Activated CD8-positive, alpha-beta T cell treated with anti-CD3 and anti-CD28 coated beads for 36 hours (primary cell): ENCODE data around the gene TUSC2. TPM values are rescaled to one million over a fixed set of nuclear protein-coding genes. Genes with fewer than 3 reads are reported as not detected.

Experiments
- ATAC-seq: fragments of 200-7000 bp; cut with Tn5 transposase; one replicate; pipeline ENCODE4 v1.10.0; 2021; ENCODE audit warnings: mild to moderate bottlenecking, moderate library complexity
- CTCF ChIA-PET: fragments of 350-600 bp; sonication (Branson Sonifier 250); formaldehyde crosslinking; loops from one replicate; lab custom pipeline; 2021; ENCODE audit warnings: antibody characterized with exemption; lab: Charles Lee
- POLR2A ChIA-PET: fragments of 350-600 bp; sonication (Branson Sonifier 250); formaldehyde crosslinking; loops from one replicate; lab custom pipeline; 2021; ENCODE audit warnings: antibody characterized with exemption; lab: Charles Lee
- DNase-seq: peaks from one replicate; pipeline ENCODE4 v3.0.0-alpha.2; 2020
- H3K27ac Mint-ChIP-seq: one replicate; pipeline ENCODE4 v1.8.0; 2021; ENCODE audit warnings: mild to moderate bottlenecking, mixed read lengths
- H3K27me3 Mint-ChIP-seq: one replicate; pipeline ENCODE4 v1.8.0; 2021; ENCODE audit warnings: mixed read lengths
- H3K36me3 Mint-ChIP-seq: one replicate; pipeline ENCODE4 v1.8.0; 2021; ENCODE audit warnings: low read depth, mixed read lengths
- H3K4me1 Mint-ChIP-seq: one replicate; pipeline ENCODE4 v1.8.0; 2021; ENCODE audit warnings: low read depth, mixed read lengths
- H3K4me3 Mint-ChIP-seq: one replicate; pipeline ENCODE4 v1.8.0; 2021; ENCODE audit warnings: mild to moderate bottlenecking, moderate library complexity, mixed read lengths
- H3K9me3 Mint-ChIP-seq: one replicate; pipeline ENCODE4 v1.8.0; 2021; ENCODE audit warnings: mixed read lengths
- intact Hi-C: fragments of 100-400 bp; cut with micrococcal nuclease; formaldehyde crosslinking; loops from one replicate; pipeline ENCODE4 v1.10.0; 2022
- total RNA-seq, 2 experiments: library from RNA; stranded (reverse); gene quantifications; one replicate each; pipeline ENCODE4 v1.2.3, GENCODE V29; 2021
- TF ChIP-seq, protein P1 (sequence below): fragments of 200-600 bp; IDR thresholded peaks from one replicate; pipeline ENCODE4 v1.8.0; 2022; ENCODE audit warnings: antibody characterized with exemption, mild to moderate bottlenecking

The TUSC2 gene
- total RNA-seq, 2 experiments from 2014 or later: 16.7 to 19.5 TPM

DNA sequence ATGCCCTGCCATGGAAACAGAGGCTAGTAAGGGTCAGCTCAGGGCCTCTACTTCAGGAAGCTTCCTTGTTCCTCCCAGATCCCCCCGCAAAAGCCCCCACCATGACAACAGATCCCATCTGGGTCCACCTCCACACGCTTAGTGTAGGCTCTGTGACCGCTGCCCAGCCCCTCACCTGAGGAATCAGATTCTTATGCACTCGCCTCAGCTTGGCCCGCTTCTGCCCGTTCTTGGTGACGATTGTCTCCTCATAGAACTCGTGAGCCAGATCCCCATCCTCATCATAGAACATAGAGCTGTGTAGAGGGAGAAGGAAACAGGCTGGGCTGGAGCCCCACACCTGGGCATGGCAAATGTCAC, 1.9 kb downstream of the TUSC2 start:
- DNase-seq: no peak
- H3K36me3 Mint-ChIP-seq: peaks cover 13% of the 10 kb centered on the region
- intact Hi-C loops: no loop called here
- no peaks in the 10 kb centered on the region for H3K27me3 Mint-ChIP-seq
- H3K27ac Mint-ChIP-seq: no peak overlapping the region
- H3K4me3 Mint-ChIP-seq: peak overlapping the region; percentile 19
- TF ChIP-seq, protein P1, sequence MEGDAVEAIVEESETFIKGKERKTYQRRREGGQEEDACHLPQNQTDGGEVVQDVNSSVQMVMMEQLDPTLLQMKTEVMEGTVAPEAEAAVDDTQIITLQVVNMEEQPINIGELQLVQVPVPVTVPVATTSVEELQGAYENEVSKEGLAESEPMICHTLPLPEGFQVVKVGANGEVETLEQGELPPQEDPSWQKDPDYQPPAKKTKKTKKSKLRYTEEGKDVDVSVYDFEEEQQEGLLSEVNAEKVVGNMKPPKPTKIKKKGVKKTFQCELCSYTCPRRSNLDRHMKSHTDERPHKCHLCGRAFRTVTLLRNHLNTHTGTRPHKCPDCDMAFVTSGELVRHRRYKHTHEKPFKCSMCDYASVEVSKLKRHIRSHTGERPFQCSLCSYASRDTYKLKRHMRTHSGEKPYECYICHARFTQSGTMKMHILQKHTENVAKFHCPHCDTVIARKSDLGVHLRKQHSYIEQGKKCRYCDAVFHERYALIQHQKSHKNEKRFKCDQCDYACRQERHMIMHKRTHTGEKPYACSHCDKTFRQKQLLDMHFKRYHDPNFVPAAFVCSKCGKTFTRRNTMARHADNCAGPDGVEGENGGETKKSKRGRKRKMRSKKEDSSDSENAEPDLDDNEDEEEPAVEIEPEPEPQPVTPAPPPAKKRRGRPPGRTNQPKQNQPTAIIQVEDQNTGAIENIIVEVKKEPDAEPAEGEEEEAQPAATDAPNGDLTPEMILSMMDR: no peak
- ATAC-seq: no peak
- no peaks in the 10 kb centered on the region for H3K9me3 Mint-ChIP-seq
- peaks cover 23% of the 10 kb centered on the region for H3K4me1 Mint-ChIP-seq
- ChIA-PET POLR2A (interaction anchor here (13.4 kb wide), 1 partner anchor 10 kb away, joined by 126 read pairs; the partner anchor contains the start of gene RASSF1), CTCF (interaction anchor here (0.6 to 1.2 kb wide), 2 partner anchors 27 to 79 kb away, joined by 3 read pairs; partner anchors contain the start of genes HYAL3 and NAA80)

DNA sequence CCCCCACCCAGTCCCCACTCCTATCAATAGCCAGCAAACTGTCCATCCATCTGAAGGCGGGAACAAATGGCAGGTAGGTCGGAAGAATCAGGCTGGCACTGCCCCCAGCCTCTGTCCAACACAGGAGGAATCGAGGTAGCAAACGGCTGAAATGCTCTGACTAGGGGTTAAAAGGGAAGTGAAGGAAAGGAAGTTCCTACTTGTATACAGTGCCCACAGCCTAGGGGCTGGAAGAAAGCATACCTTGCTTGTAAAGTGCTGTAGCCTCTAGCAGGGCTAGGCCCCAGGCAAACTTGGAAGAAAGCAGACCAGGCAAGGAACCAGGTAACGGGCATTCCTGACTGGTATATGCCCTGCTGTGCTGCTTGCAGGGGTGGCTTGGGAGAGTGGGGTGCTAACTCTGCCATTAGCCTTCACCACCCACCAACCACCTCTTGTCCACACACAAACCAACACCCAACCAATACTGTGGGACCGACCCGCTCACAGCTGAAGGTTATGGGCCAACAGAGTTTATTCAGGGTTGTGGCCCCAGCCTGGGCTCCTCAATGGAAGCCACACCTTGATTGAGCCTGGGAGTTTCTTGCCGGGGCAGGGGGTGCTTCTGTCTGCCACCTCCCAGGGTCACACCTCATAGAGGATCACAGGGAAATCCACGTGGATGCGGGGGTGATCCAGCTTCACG, 2.4 kb downstream of the TUSC2 start:
- H3K9me3 Mint-ChIP-seq: no peaks in the 10 kb centered on the region
- H3K27me3 Mint-ChIP-seq: no peaks in the 10 kb centered on the region
- no peak overlapping the region for H3K27ac Mint-ChIP-seq
- no peak for DNase-seq
- peaks cover 23% of the 10 kb centered on the region for H3K4me1 Mint-ChIP-seq
- POLR2A ChIA-PET: interaction anchor here (13.4 kb wide), 1 partner anchor 10 kb away, joined by 126 read pairs; the partner anchor contains the start of gene RASSF1
- TF ChIP-seq, protein P1: no peak
- H3K36me3 Mint-ChIP-seq: peaks cover 9% of the 10 kb centered on the region
- H3K4me3 Mint-ChIP-seq: peak overlapping the region; percentile 19
- CTCF ChIA-PET: interaction anchor here (0.8 to 3.0 kb wide), 4 partner anchors 10 to 34 kb away, joined by 3 to 40 read pairs (median 6); partner anchors contain the start of genes HYAL3, IFRD2 and NAA80
- no peak for ATAC-seq
- intact Hi-C loops: no loop called here

DNA sequence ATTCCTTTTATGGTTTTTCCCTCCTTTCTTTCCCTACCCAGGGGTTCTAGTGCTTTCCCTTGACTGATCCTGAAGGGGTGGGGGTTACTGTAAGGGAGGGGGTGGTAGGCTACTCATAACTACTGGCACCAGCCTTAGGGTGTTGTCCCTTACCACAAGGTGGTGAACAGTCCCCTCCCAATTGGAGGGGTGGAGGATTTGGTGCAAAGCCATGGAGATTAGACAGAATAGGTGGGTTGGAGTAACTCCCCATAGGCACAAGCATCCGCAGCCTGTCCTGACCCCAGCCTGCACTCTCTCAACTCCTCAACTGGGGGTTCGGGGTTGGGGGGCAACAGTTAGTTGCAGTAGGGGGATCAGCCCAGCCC, 2.9 kb downstream of the TUSC2 start:
- H3K4me3 Mint-ChIP-seq: no peak overlapping the region
- H3K27ac Mint-ChIP-seq: no peak overlapping the region

DNA sequence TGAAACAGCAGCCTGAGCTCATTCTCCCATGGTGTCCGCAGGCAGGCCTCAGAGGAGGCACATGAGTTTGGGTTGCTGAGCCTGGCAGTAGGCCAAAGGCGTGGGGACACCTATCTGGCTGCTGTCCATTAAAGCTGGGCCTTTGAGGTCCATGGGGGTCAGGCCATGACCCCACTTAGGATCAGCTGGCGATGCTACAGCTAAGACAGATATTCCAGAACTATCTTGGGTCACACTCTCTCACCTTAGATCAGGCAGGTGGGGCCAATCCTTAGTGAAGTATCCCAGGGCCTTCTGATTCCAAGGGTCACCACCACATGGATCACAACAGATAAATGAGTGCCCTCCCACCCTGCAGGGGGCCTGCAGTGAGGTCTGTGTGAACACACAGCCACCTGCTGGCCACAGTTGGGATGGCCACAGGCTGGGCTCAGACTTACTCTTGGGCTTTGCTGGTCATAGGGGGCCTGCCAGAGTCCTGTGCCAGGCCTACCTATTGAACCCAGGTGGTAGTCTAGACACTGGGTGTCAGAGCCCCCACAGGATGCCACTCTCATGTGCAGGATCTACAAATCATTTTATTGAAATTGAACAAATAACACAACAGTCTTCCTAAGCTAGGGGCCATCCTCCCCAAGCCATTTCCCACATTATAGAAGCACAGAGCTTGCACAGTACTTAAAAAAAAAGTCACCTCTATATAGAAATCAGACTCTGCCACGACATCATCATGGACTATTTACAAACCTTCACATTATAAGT, 3.5 kb downstream of the TUSC2 start:
- peak; percentile 84 for DNase-seq
- ChIA-PET POLR2A (interaction anchor here (0.8 to 13.4 kb wide), 3 partner anchors 11 to 49 kb away, joined by 3 to 126 read pairs (median 4); partner anchors contain the start of gene RASSF1), CTCF (interaction anchor here (0.6 to 3.0 kb wide), 21 partner anchors 10 to 130 kb away, joined by 3 to 40 read pairs (median 4); partner anchors contain the start of genes CYB561D2, HYAL1, HYAL3 and IFRD2)
- Mint-ChIP-seq H3K36me3 (peaks cover 4% of the 10 kb centered on the region), H3K9me3 (no peaks in the 10 kb centered on the region), H3K27ac (no peak overlapping the region), H3K4me1 (peaks cover 31% of the 10 kb centered on the region), H3K27me3 (no peaks in the 10 kb centered on the region), H3K4me3 (no peak overlapping the region)
- TF ChIP-seq, protein P1: peak; percentile 84
- peak; percentile 50 for ATAC-seq
- intact Hi-C loops: no loop called here

More for the DNA sequence above, 2.9 kb downstream of the TUSC2 start:
- ATAC-seq (no peak), DNase-seq (no peak)
- Mint-ChIP-seq H3K4me1 (peaks cover 26% of the 10 kb centered on the region), H3K36me3 (peaks cover 6% of the 10 kb centered on the region), H3K9me3 (no peaks in the 10 kb centered on the region), H3K27me3 (no peaks in the 10 kb centered on the region)
- CTCF ChIA-PET: interaction anchor here (0.7 to 3.0 kb wide), 10 partner anchors 10 to 131 kb away, joined by 3 to 40 read pairs (median 6); partner anchors contain the start of genes HYAL1, HYAL3, IFRD2 and NAA80
- intact Hi-C loops: no loop called here
- TF ChIP-seq, protein P1: no peak
- POLR2A ChIA-PET: interaction anchor here (1.4 to 13.4 kb wide), 2 partner anchors 11 to 50 kb away, joined by 4 to 126 read pairs; partner anchors contain the start of gene RASSF1
